Psoas muscle (tissue), 8 donors: ENCODE data around the gene THBS4. TPM values are rescaled to one million over a fixed set of nuclear protein-coding genes. Genes with fewer than 3 reads are reported as not detected.
"Not testable (repeated sequence)": the region's sequence is repeated elsewhere in the genome, so short reads cannot be mapped to it uniquely, and the experiment has no call there.

Experiments
- ATAC-seq, 4 donors: fragments of 200-7000 bp; cut with Tn5 transposase; one replicate each; pipeline ENCODE4 v1.9.1; 2020; ENCODE audit warnings: moderate library complexity in 3 of 4, mild to moderate bottlenecking in 2 of 4
- DNase-seq, 2 donors: peaks; one replicate each; pipeline ENCODE4 v3.0.0-alpha.2; 2020
- H3K27ac ChIP-seq: fragments of 200-600 bp; one replicate; pipeline ENCODE4 v1.8.0; 2022
- H3K27me3 ChIP-seq, 3 donors: fragments of 200-600 bp in 1 of 3; one replicate each; pipeline versions ENCODE4 v1.6.1 to v1.8.0; 2013 to 2022; ENCODE audit warnings: low read length in 2 of 3, mild to moderate bottlenecking in 2 of 3, moderate library complexity in 1 of 3; ENCODE audit not compliant: insufficient read depth in 3 of 3
- H3K36me3 ChIP-seq, 2 donors: fragments of 200-600 bp in 1 of 2; one replicate each; pipeline versions ENCODE4 v1.6.1 to v1.8.0; 2013 to 2022; ENCODE audit warnings: low read depth in 1 of 2, mild to moderate bottlenecking in 1 of 2, moderate library complexity in 1 of 2; ENCODE audit not compliant: insufficient read depth in 1 of 2
- H3K4me1 ChIP-seq: fragments of 200-600 bp; one replicate; pipeline ENCODE4 v1.8.0; 2022
- H3K4me3 ChIP-seq: fragments of 200-600 bp; one replicate; pipeline ENCODE4 v1.8.0; 2022; ENCODE audit warnings: mild to moderate bottlenecking
- H3K9me3 ChIP-seq: fragments of 200-600 bp; one replicate; pipeline ENCODE4 v1.8.0; 2022
- WGBS, 3 donors: extraction: QIAGEN DNeasy Blood & Tissue Kit; methylation state at CpG; one replicate each; pipeline versions ENCODE4 v1.1.6 to v1.1.7; 2013; 5-methylcytosine and 5-hydroxymethylcytosine counted together
- intact Hi-C, 2 donors: fragments of 100-400 bp; cut with DNase I; formaldehyde crosslinking; loops; one replicate each; pipeline versions ENCODE4 v1.11.0 to v1.14.2; 2022
- polyA plus RNA-seq, 3 donors: library from polyadenylated mRNA; stranded (reverse); fragments of 200-250 nt; gene quantifications; one replicate each; pipeline ENCODE4 v1.2.3, GENCODE V29; 2013
- total RNA-seq, 4 donors: library from RNA; stranded (reverse); fragmentation: NEBNext Ultra II Directional in 2 of 4; extraction: Animal tissue kit (Norgen Biotek cat#: 25700) in 2 of 4; gene quantifications; one replicate each; pipeline versions ENCODE4 v1.2.1 to v1.2.4, GENCODE V29; 2021 to 2023
- TF ChIP-seq, protein P1 (sequence below): fragments of 200-600 bp; IDR thresholded peaks from one replicate; pipeline ENCODE4 v1.8.0; 2022; ENCODE audit warnings: antibody characterized with exemption
- donor health status: healthy with polysubstance abuse.
- donor health status: DM: no; HTN: no; CAD: no; lungs with moderate emphysema.
- donor health status: Bipolar disorder and iron deficiency.
- donor health status: healthy.
- donor health status: DM: yes; HTN: yes; CAD: no.
- donor health status: DM: no; HTN: no; CAD: no.
- donor health status: DM: no; HTN: no; CAD: no.
- donor health status: DM: yes; HTN: yes; CAD: no.

Gene THBS4
- total and polyA plus RNA-seq, 7 donors = 18.6 to 252 (median 49.0) TPM

DNA sequence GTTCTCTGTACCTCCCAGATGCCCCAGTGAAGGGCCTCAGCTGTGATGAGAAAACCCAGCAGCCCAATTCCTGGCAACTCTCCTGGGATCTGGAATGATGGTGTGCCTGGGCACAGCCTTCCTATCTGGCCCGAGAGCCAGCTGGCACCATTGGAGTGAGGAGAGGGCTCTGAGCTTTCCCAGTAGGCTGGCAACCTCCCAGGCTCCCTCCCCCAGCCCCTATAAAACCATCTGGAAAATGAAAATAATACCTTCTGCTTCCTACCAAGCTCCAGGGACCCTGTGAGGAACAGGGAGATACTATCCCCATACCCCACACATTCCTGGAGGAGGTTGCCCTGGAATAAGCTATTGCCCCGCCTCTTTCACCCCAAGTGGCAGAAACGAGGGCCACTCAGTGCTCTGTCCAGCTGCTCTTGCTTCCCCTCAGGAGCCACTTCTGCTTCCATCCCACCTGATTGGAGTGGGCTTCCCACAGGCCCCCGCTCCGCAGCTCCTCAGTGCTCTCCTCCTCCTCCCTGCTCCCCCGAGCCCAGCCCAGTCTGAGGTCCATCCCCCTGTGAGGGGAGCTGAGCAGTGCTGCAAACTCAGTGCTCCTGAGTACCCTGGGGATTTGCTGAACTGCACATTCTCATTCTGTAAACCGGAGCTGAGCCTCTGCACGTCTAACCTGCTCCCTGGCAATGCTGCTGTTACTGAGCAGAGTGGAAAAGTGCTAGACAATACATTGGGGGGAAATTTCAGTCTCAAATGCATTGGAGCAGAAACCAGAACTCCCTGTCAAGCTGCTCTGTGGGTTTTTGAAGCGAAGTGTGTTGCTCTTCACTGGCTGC lies 74.7 kb downstream of the THBS4 start:
- no peaks in the 10 kb centered on the region for H3K27me3 ChIP-seq
- ATAC-seq (no peak), DNase-seq (no peak)
- no peak overlapping the region for H3K4me3 ChIP-seq
- intact Hi-C loops = no loop called here
- 32 to 39% (median 35%) methylated on average over 9 of the region's 9 CpGs for WGBS, 3 donors
- H3K9me3 ChIP-seq = no peaks in the 10 kb centered on the region
- no peaks in the 10 kb centered on the region for H3K4me1 ChIP-seq
- no peak overlapping the region for H3K27ac ChIP-seq
- TF ChIP-seq, protein P1, sequence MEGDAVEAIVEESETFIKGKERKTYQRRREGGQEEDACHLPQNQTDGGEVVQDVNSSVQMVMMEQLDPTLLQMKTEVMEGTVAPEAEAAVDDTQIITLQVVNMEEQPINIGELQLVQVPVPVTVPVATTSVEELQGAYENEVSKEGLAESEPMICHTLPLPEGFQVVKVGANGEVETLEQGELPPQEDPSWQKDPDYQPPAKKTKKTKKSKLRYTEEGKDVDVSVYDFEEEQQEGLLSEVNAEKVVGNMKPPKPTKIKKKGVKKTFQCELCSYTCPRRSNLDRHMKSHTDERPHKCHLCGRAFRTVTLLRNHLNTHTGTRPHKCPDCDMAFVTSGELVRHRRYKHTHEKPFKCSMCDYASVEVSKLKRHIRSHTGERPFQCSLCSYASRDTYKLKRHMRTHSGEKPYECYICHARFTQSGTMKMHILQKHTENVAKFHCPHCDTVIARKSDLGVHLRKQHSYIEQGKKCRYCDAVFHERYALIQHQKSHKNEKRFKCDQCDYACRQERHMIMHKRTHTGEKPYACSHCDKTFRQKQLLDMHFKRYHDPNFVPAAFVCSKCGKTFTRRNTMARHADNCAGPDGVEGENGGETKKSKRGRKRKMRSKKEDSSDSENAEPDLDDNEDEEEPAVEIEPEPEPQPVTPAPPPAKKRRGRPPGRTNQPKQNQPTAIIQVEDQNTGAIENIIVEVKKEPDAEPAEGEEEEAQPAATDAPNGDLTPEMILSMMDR = no peak
- no peaks in the 10 kb centered on the region for H3K36me3 ChIP-seq

DNA sequence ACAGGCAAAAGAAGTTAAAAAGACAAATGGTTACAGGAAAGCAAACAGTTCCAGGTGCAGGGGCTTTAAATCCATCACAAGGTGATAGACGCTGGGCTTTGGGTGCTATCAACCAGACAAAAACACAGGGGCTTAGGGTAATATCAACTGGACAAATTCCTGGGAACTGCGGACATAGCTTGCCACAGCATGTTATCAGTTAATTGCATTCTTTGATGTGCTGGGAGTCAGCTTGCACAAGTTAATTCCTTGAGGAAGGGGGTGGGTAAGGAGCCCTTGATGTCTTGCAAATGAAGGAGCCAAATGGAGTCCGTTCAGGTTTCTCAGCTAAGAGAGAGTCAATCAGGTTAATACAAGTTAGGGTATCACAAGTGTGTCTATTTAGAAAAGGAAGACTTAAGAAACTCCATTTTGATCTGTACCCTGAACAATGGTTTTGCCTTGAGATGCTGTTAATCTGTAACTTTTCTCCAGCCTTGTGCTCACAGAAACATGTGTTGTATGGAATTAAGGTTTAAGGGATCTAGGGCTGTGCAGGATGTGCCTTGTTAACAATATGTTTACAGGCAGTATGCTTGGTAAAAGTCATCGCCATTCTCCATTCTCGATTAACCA lies 76.3 kb downstream of the THBS4 start:
- WGBS, 3 donors = 63 to 82% (median 69%) methylated on average over 5 of the region's 5 CpGs
- H3K27me3 ChIP-seq, H3K9me3 ChIP-seq, H3K4me1 ChIP-seq, DNase-seq, H3K4me3 ChIP-seq, H3K36me3 ChIP-seq, ATAC-seq, H3K27ac ChIP-seq, intact Hi-C loops: not testable (repeated sequence)

DNA sequence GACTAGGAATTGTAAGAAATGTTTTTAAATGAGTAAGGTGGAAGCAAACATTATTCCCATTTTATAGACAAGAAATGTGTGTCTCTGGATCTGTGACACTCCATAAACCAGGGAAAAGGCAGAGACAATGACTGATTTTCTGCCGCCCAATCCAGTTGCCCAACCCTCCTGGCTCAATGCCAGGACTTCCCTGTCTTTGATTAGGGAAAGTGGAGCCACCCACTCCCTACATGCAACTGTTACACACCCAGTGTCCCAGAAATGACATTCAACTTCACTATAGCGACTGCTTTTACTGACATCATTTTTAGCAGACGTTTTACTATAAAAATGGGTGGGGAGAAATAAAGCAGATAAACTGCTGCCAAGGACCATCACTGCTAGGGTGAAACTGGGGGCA lies 79.7 kb downstream of the THBS4 start:
- H3K4me1 ChIP-seq = no peaks in the 10 kb centered on the region
- 63 to 73% (median 69%) methylated on average over 3 of the region's 3 CpGs for WGBS, 3 donors
- ATAC-seq (no peak), DNase-seq (no peak)
- no peaks in the 10 kb centered on the region for H3K9me3 ChIP-seq
- intact Hi-C loops = no loop called here
- H3K27ac ChIP-seq = no peak overlapping the region
- no peaks in the 10 kb centered on the region for H3K27me3 ChIP-seq
- no peaks in the 10 kb centered on the region for H3K36me3 ChIP-seq
- TF ChIP-seq, protein P1 = no peak
- no peak overlapping the region for H3K4me3 ChIP-seq

DNA sequence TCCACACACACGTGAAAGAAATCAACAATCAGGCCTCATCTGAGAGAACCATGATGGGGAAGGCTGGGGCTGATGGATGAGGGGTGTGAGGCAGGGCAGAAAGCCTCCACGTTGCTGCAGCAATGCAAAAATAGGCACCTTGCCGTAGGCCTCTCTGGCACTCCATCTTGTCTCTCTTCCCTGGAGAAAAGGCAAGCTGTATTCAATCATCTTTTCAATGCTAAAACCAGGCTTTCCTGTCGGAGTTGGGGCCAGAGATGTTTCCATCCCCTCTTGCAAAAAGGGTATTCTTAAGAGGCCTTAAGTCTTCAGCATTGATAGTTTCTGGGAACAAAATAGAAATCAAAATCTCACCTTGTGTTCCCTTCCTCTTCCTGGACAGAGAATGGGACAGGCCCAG lies 80.9 kb downstream of the THBS4 start:
- no peaks in the 10 kb centered on the region for H3K27me3 ChIP-seq
- intact Hi-C loops = no loop called here
- H3K36me3 ChIP-seq = no peaks in the 10 kb centered on the region
- TF ChIP-seq, protein P1 = no peak
- no peak overlapping the region for H3K4me3 ChIP-seq
- no peaks in the 10 kb centered on the region for H3K4me1 ChIP-seq
- H3K27ac ChIP-seq = no peak overlapping the region
- DNase-seq = no peak
- H3K9me3 ChIP-seq = no peaks in the 10 kb centered on the region
- WGBS, 3 donors = 69 to 80% (median 72%) methylated on average over 4 of the region's 4 CpGs
- no peak for ATAC-seq

DNA sequence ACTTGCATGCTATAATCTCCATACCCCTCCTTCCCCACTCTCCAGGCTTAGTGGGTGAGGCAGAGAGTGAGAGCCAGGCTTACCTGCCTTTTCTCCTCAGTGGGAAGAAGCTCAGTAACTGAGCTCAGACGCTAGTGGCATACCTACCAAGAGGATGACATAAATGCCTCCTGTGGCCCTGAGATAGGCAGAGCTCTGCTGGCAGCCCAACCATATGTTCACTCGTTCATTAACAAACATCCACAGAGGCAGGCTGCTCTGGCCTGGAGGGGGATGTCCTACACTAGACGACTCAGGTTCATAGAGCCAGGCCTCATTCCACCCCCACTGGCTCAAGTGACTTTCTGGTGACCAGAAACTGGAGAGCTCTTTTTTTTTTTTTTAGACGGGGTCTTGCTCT lies 81.3 kb downstream of the THBS4 start:
- DNase-seq = no peak
- Histone ChIP-seq H3K36me3 (no peaks in the 10 kb centered on the region), H3K4me3 (no peak overlapping the region), H3K27ac (no peak overlapping the region), H3K4me1 (no peaks in the 10 kb centered on the region), H3K9me3 (no peaks in the 10 kb centered on the region), H3K27me3 (no peaks in the 10 kb centered on the region)
- WGBS, 3 donors = 69 to 74% (median 74%) methylated on average over 4 of the region's 4 CpGs
- ATAC-seq = no peak
- intact Hi-C loops = no loop called here
- TF ChIP-seq, protein P1 = no peak
